GM19395 (cell line): ENCODE measurements around the gene FNDC10.

Source experiments
- ATAC-seq: cut with Tn5 transposase; IDR thresholded peaks from one replicate; pipeline ENCODE4 v1.9.1; 2021; ENCODE audit warnings: mild to moderate bottlenecking, moderate library complexity; ENCODE audit not compliant: unreplicated experiment

Gene FNDC10

GRCh38 chr1:1627829-1628753 lies 28.2 kb upstream of the FNDC10 start:
- ATAC-seq = no peak

GRCh38 chr1:1627261-1627828 lies 27.4 kb upstream of the FNDC10 start:
- no peak for ATAC-seq

- ATAC-seq = no peak
Measured at GRCh38 chr1:1626207-1627141, 26.5 kb upstream of the FNDC10 start.

GRCh38 chr1:1625824-1626206 lies 25.9 kb upstream of the FNDC10 start:
- no peak for ATAC-seq

- no peak for ATAC-seq
Measured at GRCh38 chr1:1625404-1625775, 25.5 kb upstream of the FNDC10 start.

GRCh38 chr1:1624443-1625403 lies 24.8 kb upstream of the FNDC10 start:
- no peak for ATAC-seq

GRCh38 chr1:1623631-1624442 lies 23.9 kb upstream of the FNDC10 start:
- no peak for ATAC-seq

- no peak for ATAC-seq
Measured at GRCh38 chr1:1623181-1623630, 23.3 kb upstream of the FNDC10 start.

GRCh38 chr1:1622788-1623094 lies 22.8 kb upstream of the FNDC10 start:
- no peak for ATAC-seq

- ATAC-seq = no peak
Measured at GRCh38 chr1:1622010-1622787, 22.3 kb upstream of the FNDC10 start.

GRCh38 chr1:1621173-1622009 lies 21.5 kb upstream of the FNDC10 start:
- no peak for ATAC-seq

GRCh38 chr1:1620433-1621139 lies 20.7 kb upstream of the FNDC10 start:
- ATAC-seq = no peak

GRCh38 chr1:1619917-1620361 lies 20.0 kb upstream of the FNDC10 start:
- no peak for ATAC-seq

GRCh38 chr1:1618396-1619068 lies 18.6 kb upstream of the FNDC10 start:
- no peak for ATAC-seq

GRCh38 chr1:1617925-1618324 lies 18.0 kb upstream of the FNDC10 start:
- ATAC-seq = no peak

GRCh38 chr1:1617516-1617915 lies 17.6 kb upstream of the FNDC10 start:
- no peak for ATAC-seq

GRCh38 chr1:1616838-1617237 lies 16.9 kb upstream of the FNDC10 start:
- ATAC-seq = no peak
